GM12891 (cell line): ENCODE results near the gene ZFAND5.

ENCODE experiments used
- POLR2A ChIP-seq: IDR thresholded peaks from 2 replicates; pipeline ENCODE4 v1.6.1; 2011; ENCODE audit warnings: low read depth, low read length, control low read depth
- POLR2AphosphoS5 ChIP-seq: IDR thresholded peaks from 2 replicates; pipeline ENCODE4 v1.6.1; 2011; ENCODE audit warnings: low read depth, low read length, control low read depth
- POU2F2 ChIP-seq: IDR thresholded peaks from 2 replicates; pipeline ENCODE4 v1.6.1; 2011; ENCODE audit warnings: low read depth, mild to moderate bottlenecking, control low read depth, low read length, moderate library complexity
- SPI1 ChIP-seq: IDR thresholded peaks from 2 replicates; pipeline ENCODE4 v1.6.1; 2011; ENCODE audit warnings: low read depth, low read length, control low read depth
- TAF1 ChIP-seq: IDR thresholded peaks from 2 replicates; pipeline ENCODE4 v1.6.1; 2011; ENCODE audit warnings: low read depth, low read length, control low read depth

- no peak for TF ChIP-seq POLR2AphosphoS5
- TF ChIP-seq POLR2A, result no peak
- TF ChIP-seq TAF1, result no peak
- no peak for TF ChIP-seq POU2F2
- TF ChIP-seq SPI1, result no peak
These were observed 26.4 kb downstream of the ZFAND5 start for GRCh38 chr9:72338631-72339030.
